ENCODE data around the gene NTRK2. TPM values are rescaled to one million over a fixed set of nuclear protein-coding genes. Genes with fewer than 3 reads are reported as not detected.

The NTRK2 gene
- total RNA-seq, 1 donor from 2014 or later, result 1.5 TPM

GRCh38 chr9:84754461-84754860 lies 84.9 kb downstream of the NTRK2 start:
- no peak for DNase-seq (ENCODE audit: low read depth)
- H3K4me3 ChIP-seq (ENCODE audit: low read depth, low read length), result no peak overlapping the region
- H3K27me3 ChIP-seq (ENCODE audit: control insufficient read depth, insufficient read depth, low read length), result no peaks in the 10 kb centered on the region
- no peak for TF ChIP-seq CTCF (IDR thresholded peaks at IDR 0.05; ENCODE audit: insufficient read depth, low read length, poor library complexity, severe bottlenecking)
- no peaks in the 10 kb centered on the region for H3K36me3 ChIP-seq (ENCODE audit: control insufficient read depth, insufficient read depth, low read length)

- no peak for DNase-seq (ENCODE audit: low read depth)
- no peak for TF ChIP-seq CTCF (IDR thresholded peaks at IDR 0.05; ENCODE audit: insufficient read depth, low read length, poor library complexity, severe bottlenecking)
- no peaks in the 10 kb centered on the region for H3K27me3 ChIP-seq (ENCODE audit: control insufficient read depth, insufficient read depth, low read length)
Measured at GRCh38 chr9:84754881-84755280, 85.4 kb downstream of the NTRK2 start.

GRCh38 chr9:84755380-84755779 lies 85.9 kb downstream of the NTRK2 start:
- TF ChIP-seq CTCF (IDR thresholded peaks at IDR 0.05; ENCODE audit: insufficient read depth, low read length, poor library complexity, severe bottlenecking), result no peak
- no peak for DNase-seq (ENCODE audit: low read depth)
- Histone ChIP-seq H3K36me3 (ENCODE audit: control insufficient read depth, insufficient read depth, low read length) (no peaks in the 10 kb centered on the region), H3K27me3 (ENCODE audit: control insufficient read depth, insufficient read depth, low read length) (no peaks in the 10 kb centered on the region), H3K4me3 (ENCODE audit: low read depth, low read length) (no peak overlapping the region)

More at GRCh38 chr9:84754881-84755280, 85.4 kb downstream of the NTRK2 start:
- no peak overlapping the region for H3K4me3 ChIP-seq (ENCODE audit: low read depth, low read length)
- no peaks in the 10 kb centered on the region for H3K36me3 ChIP-seq (ENCODE audit: control insufficient read depth, insufficient read depth, low read length)

GRCh38 chr9:84756171-84756570 lies 86.6 kb downstream of the NTRK2 start:
- TF ChIP-seq CTCF (IDR thresholded peaks at IDR 0.05; ENCODE audit: insufficient read depth, low read length, poor library complexity, severe bottlenecking), result no peak
- no peak for DNase-seq (ENCODE audit: low read depth)
- Histone ChIP-seq H3K27me3 (ENCODE audit: control insufficient read depth, insufficient read depth, low read length) (no peaks in the 10 kb centered on the region), H3K36me3 (ENCODE audit: control insufficient read depth, insufficient read depth, low read length) (no peaks in the 10 kb centered on the region), H3K4me3 (ENCODE audit: low read depth, low read length) (no peak overlapping the region)

- Histone ChIP-seq H3K4me3 (ENCODE audit: low read depth, low read length) (no peak overlapping the region), H3K36me3 (ENCODE audit: control insufficient read depth, insufficient read depth, low read length) (no peaks in the 10 kb centered on the region), H3K27me3 (ENCODE audit: control insufficient read depth, insufficient read depth, low read length) (no peaks in the 10 kb centered on the region)
- no peak for TF ChIP-seq CTCF (IDR thresholded peaks at IDR 0.05; ENCODE audit: insufficient read depth, low read length, poor library complexity, severe bottlenecking)
- no peak for DNase-seq (ENCODE audit: low read depth)
Measured at GRCh38 chr9:84756731-84757130, 87.2 kb downstream of the NTRK2 start.

- Histone ChIP-seq H3K27me3 (ENCODE audit: control insufficient read depth, insufficient read depth, low read length) (no peaks in the 10 kb centered on the region), H3K4me3 (ENCODE audit: low read depth, low read length) (no peak overlapping the region), H3K36me3 (ENCODE audit: control insufficient read depth, insufficient read depth, low read length) (no peaks in the 10 kb centered on the region)
- no peak for DNase-seq (ENCODE audit: low read depth)
- no peak for TF ChIP-seq CTCF (IDR thresholded peaks at IDR 0.05; ENCODE audit: insufficient read depth, low read length, poor library complexity, severe bottlenecking)
Measured at GRCh38 chr9:84758817-84759216, 89.3 kb downstream of the NTRK2 start.

Measured in kidney epithelial cell (primary cell).